GM12865 (cell line): Measurements from ENCODE around the gene LAMA5.

ENCODE experiments used
- DNase-seq: peaks from one replicate; pipeline ENCODE4 v3.0.0; 2010; ENCODE audit warnings: low read depth
- H3K4me3 ChIP-seq: 2 replicates; pipeline ENCODE4 v1.5.1; 2011; ENCODE audit warnings: mild to moderate bottlenecking, low read depth, low read length, control low read depth
- CTCF ChIP-seq: IDR thresholded peaks from 2 replicates; pipeline ENCODE4 v1.5.1; 2011; ENCODE audit warnings: low read length, control low read depth, low read depth, inconsistent platforms; ENCODE audit not compliant: insufficient read depth; ENCODE audit errors: missing control alignments

LAMA5 gene

GRCh38 chr20:62347151-62347404 lies 20.0 kb downstream of the LAMA5 start:
- no peak for DNase-seq
- no peak overlapping the region for H3K4me3 ChIP-seq
- no peak for TF ChIP-seq CTCF

- no peak overlapping the region for H3K4me3 ChIP-seq
- DNase-seq = no peak
- TF ChIP-seq CTCF = no peak
These were observed 20.5 kb downstream of the LAMA5 start for GRCh38 chr20:62346398-62347150.

GRCh38 chr20:62345681-62346370 lies 21.3 kb downstream of the LAMA5 start:
- H3K4me3 ChIP-seq = no peak overlapping the region
- TF ChIP-seq CTCF = no peak
- DNase-seq = no peak

- DNase-seq = peak; percentile 22
- no peak for TF ChIP-seq CTCF
- H3K4me3 ChIP-seq = no peak overlapping the region
These were observed 22.3 kb downstream of the LAMA5 start for GRCh38 chr20:62344782-62345181.

- H3K4me3 ChIP-seq = no peak overlapping the region
- no peak for DNase-seq
- TF ChIP-seq CTCF = no peak
These were observed 23.0 kb downstream of the LAMA5 start for GRCh38 chr20:62344092-62344491.

- no peak overlapping the region for H3K4me3 ChIP-seq
- DNase-seq = no peak
- TF ChIP-seq CTCF = no peak
These were observed 24.2 kb downstream of the LAMA5 start for GRCh38 chr20:62342910-62343309.
